Adrenal gland (tissue), 12 donors: Measurements from ENCODE around the gene LDLRAP1. TPM values are rescaled to one million over a fixed set of nuclear protein-coding genes. Genes with fewer than 3 reads are reported as not detected.

Experiments used
- DNase-seq, 7 donors: peaks; one replicate each; pipeline ENCODE4 v3.0.0-alpha.2; 2019 to 2020
- H3K27ac ChIP-seq, 5 donors: fragments of 200-600 bp; sonication (generic) in 4 of 5; 1 replicate in 3 of 5; 2 replicates in 2 of 5; pipeline versions ENCODE4 v1.5.1 to v1.8.0; 2016 to 2020; ENCODE audit warnings: mild to moderate bottlenecking in 1 of 5
- H3K27me3 ChIP-seq: fragments of 200-600 bp; 2 replicates; pipeline ENCODE4 v1.8.0; 2021
- H3K36me3 ChIP-seq, 2 donors: fragments of 200-600 bp; replicated peaks in 1 of 2; 1 replicate in 1 of 2; 2 replicates in 1 of 2; pipeline versions ENCODE4 v1.5.1 to v1.8.0; 2018 to 2022
- H3K4me1 ChIP-seq, 2 donors: fragments of 200-600 bp; replicated peaks in 1 of 2; 1 replicate in 1 of 2; 2 replicates in 1 of 2; pipeline versions ENCODE4 v1.5.1 to v1.8.0; 2018 to 2021
- H3K4me3 ChIP-seq, 4 donors: fragments of 200-600 bp; sonication (generic) in 3 of 4; one replicate each; pipeline ENCODE4 v1.5.1; 2016 to 2018
- H3K9me3 ChIP-seq, 3 donors: fragments of 200-600 bp; sonication (generic) in 1 of 3; replicated peaks in 1 of 3; 1 replicate in 2 of 3; 2 replicates in 1 of 3; pipeline versions ENCODE4 v1.5.1 to v1.8.0; 2016 to 2021
- POLR2A ChIP-seq, 2 donors: fragments of 450-650 bp; IDR thresholded peaks; one replicate each; pipeline ENCODE4 v1.6.1; 2017; ENCODE audit warnings: antibody characterized with exemption in 2 of 2, mild to moderate bottlenecking in 2 of 2, moderate library complexity in 1 of 2
- WGBS, 4 donors: extraction: QIAGEN DNeasy Blood & Tissue Kit in 2 of 4; methylation state at CpG; one replicate each; pipeline versions ENCODE4 v1.1.5 to v1.1.7; 2013 to 2017; 5-methylcytosine and 5-hydroxymethylcytosine counted together
- intact Hi-C, 2 donors: fragments of 100-400 bp; cut with DNase I; formaldehyde crosslinking; loops; one replicate each; pipeline versions ENCODE4 v1.14.1 to v1.15.0; 2022 to 2023
- polyA plus RNA-seq, 3 donors: library from polyadenylated mRNA; stranded (reverse); fragments of 200-250 nt in 2 of 3; fragments of 350-450 nt in 1 of 3; fragmentation: Illumina TruSeq in 1 of 3; extraction: RNeasy Lipid Tissue Mini Kit (QIAGEN cat#74804) in 1 of 3; gene quantifications; one replicate each; pipeline ENCODE4 v1.2.3, GENCODE V29; 2013 to 2014
- total RNA-seq, 9 donors: library from RNA; depleted of rRNA in 4 of 9; stranded (reverse); fragments of >200 nt in 4 of 9; fragments of 120-200 nt in 1 of 9; fragmentation: NEBNext Ultra II Directional in 1 of 9; extraction: Animal tissue kit (Norgen Biotek cat#: 25700) in 1 of 9; gene quantifications; one replicate each; pipeline versions ENCODE4 v1.1.0 to v1.2.4, GENCODE V29; 2013 to 2023
- TF ChIP-seq, protein P1 (sequence below), 6 experiments: fragments of 450-650 bp in 4 of 6; fragments of 200-600 bp in 2 of 6; sonication (generic) in 1 of 6; IDR thresholded peaks; 1 replicate in 5 of 6; 2 replicates in 1 of 6; pipeline versions ENCODE4 v1.5.1 to v1.8.0; 2016 to 2021; ENCODE audit warnings: antibody characterized with exemption in 6 of 6, mild to moderate bottlenecking in 2 of 6, moderate library complexity in 1 of 6
- donor health status: healthy with polysubstance abuse.
- donor health status: Bipolar disorder and iron deficiency.
- donor health status: DM: yes; HTN: yes; CAD: no.
- donor health status: DM: no; HTN: no; CAD: no.
- donor health status: DM: no; HTN: no; CAD: no.
- donor health status: DM: yes; HTN: yes; CAD: no.

The LDLRAP1 gene
- total and polyA plus RNA-seq, 12 donors = 6.8 to 39.1 (median 27.3) TPM

GRCh38 chr1:25532970-25533369 is 10.4 kb upstream of the LDLRAP1 start:
- no peaks in the 10 kb centered on the region for H3K27me3 ChIP-seq
- H3K4me3 ChIP-seq = no peak overlapping the region
- intact Hi-C loops = no loop called here
- H3K36me3 ChIP-seq = no peaks in the 10 kb centered on the region
- no peaks in the 10 kb centered on the region for H3K9me3 ChIP-seq
- TF ChIP-seq, protein P1, sequence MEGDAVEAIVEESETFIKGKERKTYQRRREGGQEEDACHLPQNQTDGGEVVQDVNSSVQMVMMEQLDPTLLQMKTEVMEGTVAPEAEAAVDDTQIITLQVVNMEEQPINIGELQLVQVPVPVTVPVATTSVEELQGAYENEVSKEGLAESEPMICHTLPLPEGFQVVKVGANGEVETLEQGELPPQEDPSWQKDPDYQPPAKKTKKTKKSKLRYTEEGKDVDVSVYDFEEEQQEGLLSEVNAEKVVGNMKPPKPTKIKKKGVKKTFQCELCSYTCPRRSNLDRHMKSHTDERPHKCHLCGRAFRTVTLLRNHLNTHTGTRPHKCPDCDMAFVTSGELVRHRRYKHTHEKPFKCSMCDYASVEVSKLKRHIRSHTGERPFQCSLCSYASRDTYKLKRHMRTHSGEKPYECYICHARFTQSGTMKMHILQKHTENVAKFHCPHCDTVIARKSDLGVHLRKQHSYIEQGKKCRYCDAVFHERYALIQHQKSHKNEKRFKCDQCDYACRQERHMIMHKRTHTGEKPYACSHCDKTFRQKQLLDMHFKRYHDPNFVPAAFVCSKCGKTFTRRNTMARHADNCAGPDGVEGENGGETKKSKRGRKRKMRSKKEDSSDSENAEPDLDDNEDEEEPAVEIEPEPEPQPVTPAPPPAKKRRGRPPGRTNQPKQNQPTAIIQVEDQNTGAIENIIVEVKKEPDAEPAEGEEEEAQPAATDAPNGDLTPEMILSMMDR (IDR thresholded peaks at IDR 0.05) = no peak
- TF ChIP-seq POLR2A (IDR thresholded peaks at IDR 0.05) = no peak
- WGBS, 4 donors = 83 to 95% (median 88%) methylated on average over 3 of the region's 3 CpGs
- H3K27ac ChIP-seq = no peak overlapping the region
- no peak for DNase-seq
- H3K4me1 ChIP-seq = peaks cover 0 to 8% of the 10 kb centered on the region in 2 donors

- WGBS, 4 donors = 83 to 86% (median 85%) methylated on average over 9 of the region's 9 CpGs
- peaks cover 0 to 8% of the 10 kb centered on the region in 2 donors for H3K4me1 ChIP-seq
- TF ChIP-seq, protein P1 (IDR thresholded peaks at IDR 0.05) = no peak
- TF ChIP-seq POLR2A (IDR thresholded peaks at IDR 0.05) = no peak
- no peaks in the 10 kb centered on the region for H3K9me3 ChIP-seq
- no peak for DNase-seq
- no peak overlapping the region for H3K4me3 ChIP-seq
- no peaks in the 10 kb centered on the region for H3K27me3 ChIP-seq
- intact Hi-C loops = no loop called here
- H3K36me3 ChIP-seq = no peaks in the 10 kb centered on the region
- no peak overlapping the region for H3K27ac ChIP-seq
Observed at GRCh38 chr1:25533775-25534409, 9.5 kb upstream of the LDLRAP1 start.

- H3K4me3 ChIP-seq = no peak overlapping the region
- intact Hi-C loops = no loop called here
- TF ChIP-seq, protein P1 (IDR thresholded peaks at IDR 0.05) = no peak
- no peak for TF ChIP-seq POLR2A (IDR thresholded peaks at IDR 0.05)
- H3K9me3 ChIP-seq = no peaks in the 10 kb centered on the region
- DNase-seq = no peak
- WGBS, 4 donors = 91 to 100% (median 95%) methylated on average over 2 to 4 of the region's 4 CpGs
- H3K36me3 ChIP-seq = no peaks in the 10 kb centered on the region
- H3K27ac ChIP-seq = no peak overlapping the region
- H3K27me3 ChIP-seq = no peaks in the 10 kb centered on the region
- H3K4me1 ChIP-seq = peaks cover 0 to 8% of the 10 kb centered on the region in 2 donors
Observed at GRCh38 chr1:25534410-25534788, 9.0 kb upstream of the LDLRAP1 start.

DNA sequence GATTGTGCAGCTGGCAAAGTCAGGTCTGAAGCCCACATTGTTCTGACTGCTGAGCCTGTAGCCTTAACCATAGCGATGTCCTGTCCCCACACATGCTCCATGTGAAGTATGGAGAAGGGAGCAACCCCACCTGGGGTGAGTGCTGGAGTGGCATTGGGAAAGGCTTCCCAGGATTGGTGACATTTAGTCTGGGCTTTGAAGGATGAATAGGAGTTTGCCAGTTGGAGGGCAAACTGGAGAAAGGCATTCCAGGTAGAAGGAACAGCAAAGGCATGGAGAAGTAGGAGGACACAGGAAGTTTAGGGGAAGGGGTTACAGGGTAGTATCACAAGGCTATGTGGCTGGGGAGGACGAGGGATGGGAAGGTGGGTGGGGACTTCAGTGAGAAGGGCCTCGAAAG is 7.3 kb upstream of the LDLRAP1 start:
- Histone ChIP-seq H3K4me3 (no peak overlapping the region), H3K36me3 (no peaks in the 10 kb centered on the region), H3K9me3 (no peaks in the 10 kb centered on the region), H3K4me1 (peaks cover 0 to under 1% of the 10 kb centered on the region in 2 donors), H3K27ac (no peak overlapping the region), H3K27me3 (no peaks in the 10 kb centered on the region)
- 76 to 89% (median 85%) methylated on average over 2 to 3 of the region's 3 CpGs for WGBS, 4 donors
- TF ChIP-seq, protein P1 (IDR thresholded peaks at IDR 0.05) = no peak
- no peak for TF ChIP-seq POLR2A (IDR thresholded peaks at IDR 0.05)
- intact Hi-C loops = no loop called here
- no peak for DNase-seq
